Measurements from ENCODE around the gene TTC31.

TTC31 gene

DNA sequence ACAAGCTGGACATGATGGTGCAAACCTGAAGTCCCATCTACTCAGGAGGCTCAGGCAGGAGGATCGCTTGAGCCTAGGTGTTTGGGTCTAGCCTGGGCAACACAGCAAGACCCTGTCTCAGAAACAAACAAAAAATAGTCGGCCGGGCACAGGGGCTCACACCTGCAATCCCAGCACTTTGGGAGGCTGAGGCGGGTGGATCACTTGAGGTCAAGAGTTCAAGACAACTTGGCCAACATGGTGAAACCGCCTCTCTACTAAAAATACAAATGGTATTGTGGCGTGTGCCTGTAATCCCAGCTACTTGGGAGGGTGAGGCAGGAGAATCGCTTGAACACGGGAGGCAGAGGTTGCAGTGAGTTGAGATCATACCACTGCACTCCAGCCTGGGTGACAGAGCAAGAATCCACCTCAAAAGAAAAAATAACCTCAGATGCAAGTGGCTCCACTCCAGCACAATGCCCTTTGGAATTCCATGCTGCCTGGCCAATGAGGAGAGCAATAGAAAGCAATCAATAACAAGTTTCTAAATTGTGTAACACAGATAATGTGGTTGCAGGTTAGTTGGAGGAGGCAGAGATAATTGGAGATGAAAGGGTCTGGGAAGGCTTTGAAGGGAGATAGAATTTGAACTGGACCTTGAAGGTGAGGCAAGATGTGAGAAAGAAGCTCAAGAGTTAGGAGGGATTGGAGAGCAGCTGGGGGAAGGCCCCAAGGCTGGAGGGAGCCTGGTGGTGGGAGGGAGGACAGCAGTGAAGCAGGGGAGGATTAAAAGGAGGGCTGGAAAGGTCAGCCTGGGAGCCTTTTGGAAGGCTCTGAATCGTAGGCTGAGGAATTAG lies 6.0 kb downstream of the TTC31 start:
- no peak for DNase-seq

GRCh38 chr2:74489906-74490305 lies 7.0 kb downstream of the TTC31 start:
- no peak for DNase-seq

GRCh38 chr2:74491648-74492544 lies 9.0 kb downstream of the TTC31 start:
- DNase-seq = no peak

DNA sequence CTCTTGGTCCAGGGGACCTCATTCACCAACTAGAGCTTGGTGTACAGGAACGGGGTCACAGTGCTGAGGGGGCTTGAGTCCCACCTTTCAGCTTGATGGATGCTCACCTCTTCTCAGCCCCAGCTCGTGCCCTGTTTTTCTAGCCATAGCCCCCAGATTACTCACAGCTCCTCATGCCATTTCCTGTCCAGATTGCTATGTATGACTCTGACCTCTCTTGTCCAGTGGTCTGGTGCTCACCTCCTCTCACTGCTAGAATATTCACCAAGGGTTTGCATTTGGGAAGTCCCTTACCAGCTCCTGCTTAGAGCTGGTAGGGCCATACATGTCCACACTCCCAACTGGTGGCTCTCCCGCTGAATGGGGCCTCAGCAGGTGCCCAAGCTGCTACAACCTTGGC lies 10.7 kb downstream of the TTC31 start:
- DNase-seq = no peak

DNA sequence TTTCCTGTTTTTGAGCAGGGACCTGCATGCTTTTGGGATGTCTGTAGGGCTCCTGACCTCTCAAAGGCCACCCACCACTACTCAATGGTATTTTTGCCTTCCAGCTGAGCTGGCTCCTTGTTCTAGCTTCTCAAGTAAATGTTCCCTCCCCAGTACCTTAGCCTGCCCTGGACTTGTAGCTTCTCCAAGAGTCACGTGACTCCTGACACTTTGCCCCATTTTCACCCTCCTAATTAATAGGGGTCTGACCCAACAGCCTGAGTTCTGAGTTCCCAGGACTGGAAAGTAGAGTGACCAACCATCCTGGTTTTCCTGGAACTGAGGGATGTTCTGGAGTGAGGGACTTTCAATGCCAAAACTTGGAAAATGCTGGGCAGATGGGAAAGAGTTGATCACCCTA lies 12.6 kb downstream of the TTC31 start:
- DNase-seq = no peak

DNA sequence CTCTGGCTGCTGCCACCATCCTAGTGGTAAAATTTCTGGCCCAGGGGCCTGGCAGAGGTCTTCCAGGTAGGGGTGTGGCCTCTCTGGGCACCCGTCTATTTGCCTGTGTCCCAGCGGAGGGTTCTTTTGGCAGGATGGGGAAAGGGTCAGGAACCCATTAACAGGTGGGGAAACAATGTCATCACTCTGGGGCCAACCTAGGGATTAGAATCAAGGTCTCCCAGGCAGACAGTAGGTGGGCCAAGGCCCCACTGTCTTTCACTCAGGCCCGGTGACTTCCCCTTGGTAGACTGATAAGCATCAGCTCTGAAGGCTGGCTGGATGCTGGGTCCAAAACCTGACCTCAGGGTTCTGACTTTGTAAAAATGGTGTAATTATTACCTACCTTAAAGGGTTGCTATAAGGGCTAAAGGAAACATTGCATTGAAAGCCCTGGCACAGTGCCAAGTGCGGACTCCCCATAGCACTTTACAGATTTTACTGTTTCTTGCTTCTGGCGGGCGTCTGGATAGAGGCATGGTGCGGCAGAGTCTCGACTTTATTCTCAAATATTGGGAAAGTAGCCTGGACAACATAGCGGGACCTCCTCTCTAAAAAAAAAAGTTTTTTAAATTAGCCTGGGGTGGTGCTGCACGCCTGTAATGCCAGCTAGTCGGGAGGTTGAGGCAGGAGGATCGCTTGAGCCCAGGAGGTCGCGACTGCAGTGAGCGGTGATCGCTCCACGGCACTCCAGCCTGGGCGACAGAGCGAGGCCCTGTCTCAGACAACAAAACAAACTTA lies 14.3 kb downstream of the TTC31 start:
- no peak for DNase-seq

GRCh38 chr2:74497777-74498499 lies 15.1 kb downstream of the TTC31 start:
- DNase-seq = no peak

GRCh38 chr2:74498500-74499266 lies 15.8 kb downstream of the TTC31 start:
- DNase-seq = no peak

- DNase-seq = no peak
Observed at GRCh38 chr2:74499267-74499939, 16.5 kb downstream of the TTC31 start, which contains the start of gene LBX2. LBX2 (minus strand) TSS chr2:74499603; CDS start chr2:74499537, 66 bp downstream.

GRCh38 chr2:74499940-74500577 lies 17.2 kb downstream of the TTC31 start:
- DNase-seq = no peak

DNA sequence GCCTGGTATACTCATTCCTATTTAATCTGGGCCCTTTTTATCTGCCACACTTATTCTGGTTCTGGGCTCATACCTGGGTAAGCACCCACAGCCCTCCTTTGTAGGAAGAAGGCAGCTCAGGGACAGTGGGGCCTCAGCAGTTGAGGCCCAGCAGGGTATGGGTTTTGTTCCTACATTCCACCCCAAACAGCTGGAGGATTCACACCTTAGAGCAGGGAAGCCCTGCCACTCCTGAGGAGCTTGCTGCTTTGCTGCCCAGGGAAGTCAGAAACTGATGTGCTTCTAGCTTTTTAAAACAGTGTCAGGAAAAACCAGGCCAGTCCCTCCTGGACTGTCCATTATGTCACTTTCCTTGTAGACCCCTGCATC lies 17.7 kb downstream of the TTC31 start:
- no peak for DNase-seq

DNA sequence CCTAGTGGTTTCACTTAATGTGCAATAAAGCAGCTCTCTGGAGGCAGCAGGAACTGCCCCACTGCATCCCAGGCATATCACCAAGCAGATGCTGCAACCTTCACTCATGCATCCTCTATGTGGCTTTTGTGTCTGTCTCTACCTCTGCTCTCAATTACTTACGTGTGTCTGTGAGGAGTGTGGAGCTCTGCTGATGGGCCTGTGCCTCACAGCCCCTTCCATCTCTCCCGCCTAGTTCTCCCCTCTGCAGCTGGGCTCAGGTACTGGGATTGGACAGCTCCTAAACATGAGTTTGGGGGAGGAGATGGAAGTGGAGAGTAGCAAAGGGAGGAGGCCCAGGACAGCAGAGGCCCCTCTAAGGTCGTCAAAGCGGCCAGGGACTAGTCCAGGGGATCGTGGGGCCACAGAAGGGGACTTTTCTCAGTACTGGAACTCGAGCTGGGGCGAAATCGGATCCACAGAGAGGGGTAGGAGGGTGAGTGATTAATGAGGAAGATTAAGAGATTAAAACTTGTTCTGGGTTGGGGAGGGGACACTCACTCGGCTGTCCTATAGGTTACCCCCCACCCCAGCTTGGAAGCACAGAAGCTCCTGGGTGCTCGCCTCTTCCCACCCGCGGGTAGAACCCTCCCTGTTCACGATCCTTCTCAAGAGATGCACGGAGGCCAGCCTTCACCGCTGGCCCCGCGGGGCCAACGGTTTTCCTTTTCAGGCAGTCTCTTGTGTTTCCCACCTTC lies 18.6 kb downstream of the TTC31 start:
- no peak for DNase-seq

GRCh38 chr2:74502147-74502719 lies 19.4 kb downstream of the TTC31 start:
- DNase-seq = no peak

DNA sequence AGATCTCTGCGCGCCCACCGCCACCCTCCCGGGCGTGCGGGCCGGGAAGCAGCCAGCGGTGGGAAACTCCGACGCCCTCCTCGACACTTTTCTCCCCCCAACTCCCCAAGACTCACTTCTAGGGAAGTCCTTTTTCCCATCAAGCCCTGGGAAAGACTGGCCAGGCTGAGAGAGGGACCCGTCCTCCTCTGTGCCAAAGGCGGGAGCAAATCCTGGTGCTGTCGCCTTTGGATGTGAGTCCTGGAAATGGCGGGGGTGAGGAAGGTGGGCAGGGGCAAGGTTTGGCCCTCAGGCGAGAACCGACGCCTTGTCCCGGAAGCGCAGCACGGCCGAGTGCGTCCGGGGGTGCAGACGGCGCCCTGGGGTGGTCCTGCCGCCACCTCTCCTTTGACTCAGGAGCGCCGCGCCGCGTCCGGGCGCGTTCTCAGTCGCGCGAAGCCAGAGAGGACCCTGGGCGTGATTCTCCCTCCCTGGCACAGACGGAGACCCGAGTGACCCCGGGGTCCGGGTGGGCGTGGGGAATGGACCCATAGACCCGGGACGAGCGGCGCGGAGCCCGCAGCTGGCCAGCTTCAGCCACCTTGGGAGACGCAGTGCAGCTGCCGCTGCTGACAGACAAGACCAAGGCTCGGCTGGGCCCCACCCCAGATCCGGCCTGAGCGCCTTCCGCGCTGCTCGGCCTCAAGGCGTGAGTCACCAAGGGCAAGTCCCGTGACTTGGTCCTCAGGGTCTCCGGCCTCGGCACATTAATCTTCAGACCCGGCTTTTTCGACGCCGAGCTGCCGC lies 20.0 kb downstream of the TTC31 start:
- no peak for DNase-seq

GRCh38 chr2:74503506-74504475 lies 20.9 kb downstream of the TTC31 start:
- no peak for DNase-seq

- DNase-seq = no peak
Observed at GRCh38 chr2:74504591-74504990, 21.7 kb downstream of the TTC31 start.
